Measurements from ENCODE around the gene LRRC28. TPM values are rescaled to one million over a fixed set of nuclear protein-coding genes. Genes with fewer than 3 reads are reported as not detected.
A peak's percentile ranks its signal among the peaks of the same experiment; 100 is the strongest.

LRRC28 gene
- total and polyA plus RNA-seq, 9 of the 15 experiments (the other 6 are each of a cell fraction or from before 2014, with no cell fraction given), result 5.5 to 17.4 (median 7.9) TPM

DNA sequence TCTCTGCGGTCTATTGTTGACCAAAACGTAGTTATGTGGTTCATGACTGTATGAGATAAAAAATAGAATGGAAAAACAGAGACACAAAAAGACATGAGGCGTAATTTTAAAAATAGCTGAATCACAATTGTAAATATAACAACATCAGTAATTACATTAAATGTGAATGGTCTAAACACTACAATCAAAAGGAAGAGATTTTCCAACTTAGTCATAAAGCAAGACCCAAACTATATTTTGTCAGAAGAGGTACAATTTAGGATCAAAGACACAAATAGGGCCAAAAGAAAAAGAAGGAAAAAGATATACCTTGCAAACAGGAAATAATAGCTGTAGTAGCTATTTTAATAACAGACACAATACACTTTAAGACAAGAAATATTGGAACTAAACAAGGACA, 61.5 kb downstream of the LRRC28 start (continued):
- peak; percentile 58 for TF ChIP-seq RBM25 (IDR thresholded peaks at IDR 0.05; ENCODE audit: low read depth, low read length, severe bottlenecking)

- Histone ChIP-seq H2AFZ (ENCODE audit: low read depth, low read length) (no peak overlapping the region), H3K27me3 (ENCODE audit: control insufficient read depth in 2 of 2, insufficient read depth in 2 of 2, low read length in 2 of 2) (no peaks in the 10 kb centered on the region), H3K4me1 (replicated peaks in 1 of 2; ENCODE audit: control insufficient read depth in 2 of 2, insufficient read depth in 2 of 2, low read length in 2 of 2) (no peaks in the 10 kb centered on the region; a peak in 1 of 5 replicates), H3K9me1 (ENCODE audit: control insufficient read depth, insufficient read depth, low read length) (no peaks in the 10 kb centered on the region), H3K4me3 (no peak overlapping the region), H3K27ac (ENCODE audit: extremely low read depth, low read depth, low read length) (no peak overlapping the region), H3K36me3 (ENCODE audit: control insufficient read depth, insufficient read depth, low read length) (no peaks in the 10 kb centered on the region), H3K9me3 (replicated peaks; ENCODE audit: control insufficient read depth, insufficient read depth, low read depth, low read length) (no peaks in the 10 kb centered on the region), H3K79me2 (ENCODE audit: control insufficient read depth, insufficient read depth, low read length) (no peaks in the 10 kb centered on the region), H4K20me1 (replicated peaks; ENCODE audit: control insufficient read depth, insufficient read depth, low read length) (no peaks in the 10 kb centered on the region), H3K9ac (ENCODE audit: insufficient read depth in 1 of 2, low read depth in 2 of 2, low read length in 2 of 2) (no peak overlapping the region), H3K4me2 (ENCODE audit: insufficient read depth, low read length) (no peak overlapping the region)
- ChIA-PET CTCF (ENCODE audit: low intra/inter-chr PET ratio) (no interaction called here), POLR2A (no interaction called here)
- ATAC-seq (no peak), DNase-seq (ENCODE audit: extremely low read depth in 1 of 4, low spot score in 3 of 4) (no peak), FAIRE-seq (no peak)
- 9% methylated on average over 2 of the region's 2 CpGs for WGBS (ENCODE audit: insufficient coverage, low coverage, missing lambda C conversion rate)
- in situ Hi-C loops (cut with MboI), result no loop called here
- TF ChIP-seq, protein P1, sequence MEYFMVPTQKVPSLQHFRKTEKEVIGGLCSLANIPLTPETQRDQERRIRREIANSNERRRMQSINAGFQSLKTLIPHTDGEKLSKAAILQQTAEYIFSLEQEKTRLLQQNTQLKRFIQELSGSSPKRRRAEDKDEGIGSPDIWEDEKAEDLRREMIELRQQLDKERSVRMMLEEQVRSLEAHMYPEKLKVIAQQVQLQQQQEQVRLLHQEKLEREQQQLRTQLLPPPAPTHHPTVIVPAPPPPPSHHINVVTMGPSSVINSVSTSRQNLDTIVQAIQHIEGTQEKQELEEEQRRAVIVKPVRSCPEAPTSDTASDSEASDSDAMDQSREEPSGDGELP (CRISPR knock-in tag; IDR thresholded peaks at IDR 0.05; ENCODE audit: borderline replicate concordance), result no peak
- no peak for TF ChIP-seq NR3C1 (CRISPR knock-in tag; IDR thresholded peaks at IDR 0.05)
- no peak for TF ChIP-seq NCOR1 (IDR thresholded peaks at IDR 0.05)
- TF ChIP-seq FOXK2 (conservative IDR thresholded peaks at IDR 0.05 in 1 of 2, IDR thresholded peaks at IDR 0.05 in 1 of 2; ENCODE audit: low read depth in 2 of 2), result no peak
- no peak for TF ChIP-seq NFIC (IDR thresholded peaks at IDR 0.05)
- TF ChIP-seq NEUROD1 (IDR thresholded peaks at IDR 0.05; ENCODE audit: borderline replicate concordance, low read depth, low read length, partially characterized antibody), result no peak
- TF ChIP-seq ZNF717 (CRISPR knock-in tag; IDR thresholded peaks at IDR 0.05), result no peak
- TF ChIP-seq NFRKB (IDR thresholded peaks at IDR 0.05; ENCODE audit: low read depth), result no peak
- no peak for TF ChIP-seq ZNF232 (CRISPR knock-in tag; IDR thresholded peaks at IDR 0.05)
- TF ChIP-seq ZNF644 (tag; IDR thresholded peaks at IDR 0.05; ENCODE audit: low read depth), result no peak
- TF ChIP-seq ARID3B (CRISPR knock-in tag; IDR thresholded peaks at IDR 0.05; ENCODE audit: borderline replicate concordance), result no peak
- no peak for TF ChIP-seq ZNF444 (CRISPR knock-in tag; IDR thresholded peaks at IDR 0.05)
- TF ChIP-seq TGIF2 (CRISPR knock-in tag; IDR thresholded peaks at IDR 0.05), result no peak
- TF ChIP-seq BRD4 (IDR thresholded peaks at IDR 0.05), result no peak
- TF ChIP-seq FOXO4 (CRISPR knock-in tag; IDR thresholded peaks at IDR 0.05), result no peak
- no TSS peak for BruUV-seq (replicated peaks)
- intact Hi-C loops (cut with micrococcal nuclease), result no loop called here
Observed at GRCh38 chr15:99315636-99316035, 64.4 kb downstream of the LRRC28 start.

Data from K562 (cell line).